GM10248 (cell line): ENCODE data around the gene SDK1.

Experiments
- CTCF ChIA-PET: fragments of 300-600 bp; sonication (Branson Sonifier 250); formaldehyde crosslinking; extraction: SDS; loops from one replicate; lab custom pipeline; 2021; ENCODE audit warnings: antibody characterized with exemption; lab: Yijun Ruan, JAX
- POLR2A ChIA-PET: fragments of 350-650 bp; sonication (Branson Sonifier 250); formaldehyde crosslinking; extraction: SDS; loops from one replicate; lab custom pipeline; 2020; ENCODE audit warnings: antibody characterized with exemption; lab: Yijun Ruan, JAX
- DNase-seq: peaks from one replicate; pipeline ENCODE4 v3.0.0; 2012; ENCODE audit errors: extremely low spot score
- TF ChIP-seq, protein P1 (sequence below): IDR thresholded peaks from 2 replicates; pipeline ENCODE4 v1.5.1; 2012; ENCODE audit warnings: mild to moderate bottlenecking, low read depth; ENCODE audit errors: extremely low read depth, missing control alignments, control extremely low read depth

Gene SDK1

DNA sequence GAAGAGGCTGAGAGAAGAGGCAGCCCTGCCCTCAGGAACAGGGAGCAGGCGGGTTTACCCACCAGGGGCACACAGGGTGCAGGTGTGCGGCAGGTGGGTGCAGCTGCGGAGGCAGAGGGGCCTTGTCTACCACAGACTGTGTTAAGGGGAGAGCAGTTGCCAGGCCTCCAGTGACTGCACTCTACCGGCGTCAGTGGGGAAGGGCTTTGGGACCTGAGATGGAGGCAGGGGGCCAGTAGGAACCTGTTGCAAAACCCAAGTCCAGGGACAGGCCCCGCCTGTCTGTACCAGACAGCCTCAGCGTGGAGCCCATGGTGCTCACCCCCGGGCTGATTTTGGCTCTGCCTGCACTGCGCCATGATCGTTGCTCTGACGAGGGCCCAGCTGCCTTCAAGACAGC lies 873.4 kb downstream of the SDK1 start:
- TF ChIP-seq, protein P1, sequence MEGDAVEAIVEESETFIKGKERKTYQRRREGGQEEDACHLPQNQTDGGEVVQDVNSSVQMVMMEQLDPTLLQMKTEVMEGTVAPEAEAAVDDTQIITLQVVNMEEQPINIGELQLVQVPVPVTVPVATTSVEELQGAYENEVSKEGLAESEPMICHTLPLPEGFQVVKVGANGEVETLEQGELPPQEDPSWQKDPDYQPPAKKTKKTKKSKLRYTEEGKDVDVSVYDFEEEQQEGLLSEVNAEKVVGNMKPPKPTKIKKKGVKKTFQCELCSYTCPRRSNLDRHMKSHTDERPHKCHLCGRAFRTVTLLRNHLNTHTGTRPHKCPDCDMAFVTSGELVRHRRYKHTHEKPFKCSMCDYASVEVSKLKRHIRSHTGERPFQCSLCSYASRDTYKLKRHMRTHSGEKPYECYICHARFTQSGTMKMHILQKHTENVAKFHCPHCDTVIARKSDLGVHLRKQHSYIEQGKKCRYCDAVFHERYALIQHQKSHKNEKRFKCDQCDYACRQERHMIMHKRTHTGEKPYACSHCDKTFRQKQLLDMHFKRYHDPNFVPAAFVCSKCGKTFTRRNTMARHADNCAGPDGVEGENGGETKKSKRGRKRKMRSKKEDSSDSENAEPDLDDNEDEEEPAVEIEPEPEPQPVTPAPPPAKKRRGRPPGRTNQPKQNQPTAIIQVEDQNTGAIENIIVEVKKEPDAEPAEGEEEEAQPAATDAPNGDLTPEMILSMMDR, result no peak
- no peak for DNase-seq
- ChIA-PET POLR2A (no interaction called here), CTCF (no interaction called here)

DNA sequence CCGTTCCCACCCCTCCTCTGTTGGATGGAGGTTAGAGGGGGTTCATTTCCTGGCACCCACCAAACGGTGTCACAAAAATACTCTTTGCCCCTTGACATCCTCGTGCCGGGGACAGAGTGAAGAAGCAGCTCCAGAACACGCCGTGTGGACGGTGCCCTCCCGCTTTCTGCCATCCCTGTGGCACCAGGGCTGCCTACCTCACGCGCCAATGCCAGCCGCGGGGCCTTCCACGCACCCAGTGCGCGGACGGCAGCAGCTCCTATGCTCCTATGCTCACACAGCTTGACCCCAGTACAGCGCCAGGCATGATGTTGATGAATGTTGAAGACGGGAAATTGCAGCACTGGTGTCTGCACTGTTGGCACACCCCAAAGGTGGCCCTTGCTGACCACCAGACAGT lies 873.8 kb downstream of the SDK1 start:
- ChIA-PET CTCF (no interaction called here), POLR2A (no interaction called here)
- TF ChIP-seq, protein P1, result no peak
- DNase-seq, result no peak

DNA sequence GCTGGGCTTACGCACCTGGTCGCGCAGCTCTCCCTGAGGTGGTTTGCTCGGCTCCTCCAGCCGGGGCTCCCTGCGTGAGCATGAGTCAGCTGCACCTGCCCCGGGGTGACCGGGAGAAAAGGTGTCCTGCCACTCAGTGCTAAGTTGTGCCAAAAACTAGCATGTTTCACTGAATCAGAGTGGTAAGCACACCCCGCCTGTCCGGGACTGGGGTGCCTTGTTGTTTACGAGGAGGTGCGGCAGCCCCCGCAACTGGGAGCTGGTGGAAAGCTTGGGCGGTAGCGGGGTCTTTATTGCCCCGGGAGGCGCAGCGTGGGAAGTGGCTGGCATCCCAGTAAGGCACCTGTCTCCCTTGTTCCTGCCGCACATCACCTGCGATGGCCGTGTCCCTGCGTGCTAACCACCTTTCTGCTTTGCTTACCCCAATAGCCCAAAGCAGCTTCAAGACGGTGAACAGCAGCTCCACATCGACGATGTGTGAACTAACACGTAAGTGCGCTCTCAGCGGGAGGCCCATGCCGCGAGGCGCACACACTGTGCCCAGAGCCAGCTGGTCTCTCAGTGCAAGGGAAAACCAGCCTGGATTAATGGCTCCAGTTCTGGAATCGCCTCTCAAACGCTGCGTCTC lies 874.4 kb downstream of the SDK1 start:
- ChIA-PET CTCF (no interaction called here), POLR2A (no interaction called here)
- TF ChIP-seq, protein P1, result no peak
- DNase-seq, result no peak

DNA sequence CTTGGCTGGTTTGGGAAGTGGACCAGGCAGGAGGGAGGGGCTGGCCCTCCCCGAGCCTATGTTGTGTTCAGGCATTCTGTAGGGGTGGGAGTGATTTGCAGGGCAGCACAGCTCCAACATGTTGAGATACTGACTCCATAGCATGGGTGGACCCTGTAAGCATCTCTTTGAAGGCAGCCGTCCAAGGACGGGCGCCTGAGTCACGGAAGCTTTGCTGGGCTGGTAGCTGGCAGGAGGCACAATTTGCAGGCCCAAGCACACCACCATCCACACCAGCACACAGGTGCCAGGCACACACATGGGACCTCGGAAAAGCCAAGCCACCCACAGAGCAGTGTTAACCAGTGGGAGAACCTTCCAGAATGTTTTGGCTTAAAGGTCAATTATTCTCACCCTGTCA lies 875.9 kb downstream of the SDK1 start:
- DNase-seq, result no peak
- CTCF ChIA-PET, result no interaction called here
- TF ChIP-seq, protein P1, result no peak

DNA sequence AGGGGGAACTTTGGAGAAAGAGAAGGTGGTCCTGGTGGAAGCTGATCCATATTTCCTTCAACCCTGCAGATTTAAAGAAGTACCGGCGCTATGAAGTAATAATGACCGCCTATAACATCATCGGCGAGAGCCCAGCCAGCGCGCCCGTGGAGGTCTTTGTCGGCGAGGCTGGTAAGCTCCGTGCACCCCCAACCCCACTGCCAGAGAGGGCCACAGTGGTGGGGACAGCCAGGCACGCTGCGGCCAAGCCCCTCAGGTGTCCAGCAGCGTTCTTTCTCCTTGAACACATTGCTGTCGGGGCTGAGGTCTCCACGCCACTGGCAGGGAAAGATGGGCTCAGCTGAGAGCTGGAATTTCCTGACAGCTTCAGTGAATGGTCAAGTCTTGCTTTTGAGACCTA lies 877.4 kb downstream of the SDK1 start:
- TF ChIP-seq, protein P1, result no peak
- ChIA-PET CTCF (no interaction called here), POLR2A (no interaction called here)
- DNase-seq, result no peak

More for the DNA sequence above, 875.9 kb downstream of the SDK1 start:
- POLR2A ChIA-PET, result no interaction called here

DNA sequence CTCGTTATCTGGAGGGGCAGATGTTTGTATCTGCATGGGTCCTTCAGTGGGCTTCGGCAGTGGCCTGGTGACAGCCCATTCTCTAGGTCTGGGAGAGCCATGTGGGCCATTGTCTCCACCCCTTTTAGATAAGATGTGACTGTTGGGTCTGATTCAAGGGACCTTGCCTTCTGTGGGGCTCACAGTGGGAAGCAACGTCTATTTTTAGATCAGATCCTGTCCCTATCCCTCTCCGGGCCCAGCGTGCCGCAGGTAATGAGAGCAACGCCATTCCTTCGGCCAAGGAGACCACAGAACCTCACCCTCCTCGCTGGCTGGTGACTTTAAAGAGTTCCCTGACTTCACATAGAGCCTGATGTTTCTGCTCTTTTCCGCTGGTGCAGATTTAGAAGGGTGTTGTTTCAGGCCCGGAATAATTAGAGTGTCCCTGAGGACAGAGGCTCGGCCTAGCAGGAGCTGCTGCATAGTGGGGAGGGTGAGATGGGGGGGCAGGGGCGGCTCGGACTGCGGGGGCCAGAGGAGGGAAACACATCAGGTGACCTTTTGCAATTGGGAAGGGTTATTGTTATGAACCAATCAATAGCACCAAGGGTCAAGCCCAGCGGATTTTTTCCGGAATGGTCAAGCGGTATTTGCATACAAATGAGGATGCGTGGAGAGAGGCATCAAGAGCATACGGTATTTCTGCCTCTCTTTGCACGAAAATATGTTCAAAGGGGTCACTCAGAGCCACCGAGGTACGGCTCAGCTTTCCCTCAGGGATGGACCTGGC lies 878.0 kb downstream of the SDK1 start:
- TF ChIP-seq, protein P1, result no peak
- POLR2A ChIA-PET, result no interaction called here
- CTCF ChIA-PET, result no interaction called here
- DNase-seq, result no peak
